HG03571 (cell line): ENCODE data around the gene RETSAT.

Source experiments
- ATAC-seq: cut with Tn5 transposase; IDR thresholded peaks from one replicate; pipeline ENCODE4 v1.9.1; 2021; ENCODE audit not compliant: unreplicated experiment

RETSAT gene

GRCh38 chr2:85309699-85310321, 44.5 kb downstream of the RETSAT start:
- ATAC-seq = no peak

- no peak for ATAC-seq
These were observed 45.3 kb downstream of the RETSAT start for GRCh38 chr2:85308896-85309555.

GRCh38 chr2:85308201-85308600, 46.1 kb downstream of the RETSAT start:
- no peak for ATAC-seq

GRCh38 chr2:85307527-85307897, 46.8 kb downstream of the RETSAT start:
- no peak for ATAC-seq

GRCh38 chr2:85303780-85304531, 50.4 kb downstream of the RETSAT start:
- ATAC-seq = no peak

- ATAC-seq = no peak
These were observed 52.2 kb downstream of the RETSAT start for GRCh38 chr2:85302121-85302520.
